ENCODE measurements around the gene POLN.

The POLN gene

DNA sequence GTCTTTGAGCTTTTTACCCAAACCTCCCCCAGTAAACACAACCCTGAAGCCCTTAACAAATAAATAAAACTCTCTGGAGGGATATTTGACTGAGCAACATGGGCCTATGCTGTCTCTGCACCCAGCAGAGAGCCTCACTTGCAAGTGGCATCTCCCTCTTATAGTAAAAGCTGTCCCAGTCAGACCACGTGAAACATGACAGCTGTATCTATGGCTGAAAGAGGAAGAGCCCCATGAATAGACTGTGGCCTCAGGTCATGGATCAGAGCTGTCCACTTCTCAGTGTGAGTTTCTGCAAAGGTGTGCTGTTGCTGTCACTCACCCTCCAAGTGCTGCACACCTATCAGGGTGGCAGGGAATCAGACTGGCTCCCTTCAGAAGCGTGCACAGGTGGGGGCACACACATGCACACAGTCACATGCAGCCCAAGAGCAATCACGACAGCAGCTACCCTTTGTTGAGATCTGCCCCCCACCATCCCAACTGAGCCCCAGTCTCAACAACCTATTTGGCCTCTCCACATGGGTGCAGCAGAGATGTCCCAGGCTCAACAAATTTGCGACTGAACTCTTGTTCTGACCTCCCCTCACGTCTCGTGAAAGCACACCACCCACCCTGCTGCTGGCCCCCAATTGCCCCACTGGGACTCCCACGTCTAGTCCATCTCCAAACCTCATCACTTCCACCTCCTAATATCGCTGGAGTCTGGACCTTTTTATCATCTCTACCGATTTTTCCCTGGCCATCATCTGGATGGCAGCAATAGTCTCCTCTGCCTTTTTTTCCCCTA lies 137.2 kb downstream of the POLN start:
- no peak for DNase-seq (ENCODE audit: low read depth)

DNA sequence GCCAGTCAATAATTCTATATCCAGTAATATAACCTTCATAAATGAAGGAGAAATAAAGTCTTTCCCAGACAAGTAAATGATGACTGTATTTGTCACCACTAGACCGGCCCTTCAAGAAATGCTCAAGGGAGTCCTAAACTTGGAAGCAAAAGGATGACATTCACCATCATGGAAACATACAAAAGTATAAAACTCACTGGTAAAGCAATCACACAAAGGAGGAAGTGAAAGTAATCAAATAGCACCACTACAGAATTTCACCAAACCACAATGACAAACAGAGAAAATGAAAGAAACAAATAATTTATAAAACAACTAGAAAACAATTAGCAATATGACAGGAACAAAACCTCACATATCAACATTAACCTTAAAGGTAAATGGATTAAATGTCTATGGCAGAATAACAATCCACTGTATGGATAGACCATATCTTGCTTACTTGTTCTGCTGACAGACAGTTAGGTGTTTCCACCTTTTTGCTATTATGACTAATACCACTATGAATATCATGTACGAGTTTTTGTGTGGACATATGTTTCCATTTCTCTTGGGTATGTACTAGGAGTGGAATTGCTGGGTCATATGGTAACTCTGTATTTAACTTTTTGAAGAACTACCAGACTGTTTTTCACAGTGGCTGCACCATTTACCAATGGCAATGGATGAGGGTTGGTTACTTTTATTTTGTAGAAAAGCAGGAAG lies 137.9 kb downstream of the POLN start:
- no peak for DNase-seq (ENCODE audit: low read depth)

DNA sequence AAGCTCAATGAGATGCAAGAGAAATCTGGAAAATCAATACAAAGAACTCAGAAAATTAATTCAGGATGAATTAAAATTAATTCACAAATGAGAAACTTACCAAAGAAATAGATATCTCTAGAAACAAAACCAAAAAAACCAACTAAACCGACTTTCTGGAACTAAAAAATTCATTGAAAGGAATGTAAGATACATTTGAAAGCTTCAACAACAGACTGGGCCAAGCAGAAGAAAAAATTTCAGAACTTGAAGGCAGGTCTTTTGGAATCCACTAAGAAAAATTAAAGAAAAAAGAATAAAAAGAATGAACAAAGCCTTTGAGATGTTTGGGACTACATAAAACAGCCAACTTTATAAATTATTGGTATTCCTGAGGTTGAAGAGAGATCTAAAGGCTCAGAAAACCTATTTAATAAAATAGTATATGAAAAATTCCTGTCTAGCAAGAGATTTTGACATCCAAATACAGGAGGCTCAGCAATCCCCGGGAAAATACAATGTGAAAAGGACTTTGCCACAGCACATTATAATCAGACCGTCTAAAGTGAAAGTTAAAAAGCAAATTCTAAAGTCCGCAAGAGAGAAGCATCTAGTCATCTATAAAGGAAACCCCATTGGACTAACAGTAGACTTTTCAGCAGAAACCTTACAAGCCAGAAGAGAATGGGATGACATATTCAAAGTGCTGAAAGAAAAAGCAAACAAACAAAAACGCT lies 138.6 kb downstream of the POLN start:
- DNase-seq (ENCODE audit: low read depth): no peak

DNA sequence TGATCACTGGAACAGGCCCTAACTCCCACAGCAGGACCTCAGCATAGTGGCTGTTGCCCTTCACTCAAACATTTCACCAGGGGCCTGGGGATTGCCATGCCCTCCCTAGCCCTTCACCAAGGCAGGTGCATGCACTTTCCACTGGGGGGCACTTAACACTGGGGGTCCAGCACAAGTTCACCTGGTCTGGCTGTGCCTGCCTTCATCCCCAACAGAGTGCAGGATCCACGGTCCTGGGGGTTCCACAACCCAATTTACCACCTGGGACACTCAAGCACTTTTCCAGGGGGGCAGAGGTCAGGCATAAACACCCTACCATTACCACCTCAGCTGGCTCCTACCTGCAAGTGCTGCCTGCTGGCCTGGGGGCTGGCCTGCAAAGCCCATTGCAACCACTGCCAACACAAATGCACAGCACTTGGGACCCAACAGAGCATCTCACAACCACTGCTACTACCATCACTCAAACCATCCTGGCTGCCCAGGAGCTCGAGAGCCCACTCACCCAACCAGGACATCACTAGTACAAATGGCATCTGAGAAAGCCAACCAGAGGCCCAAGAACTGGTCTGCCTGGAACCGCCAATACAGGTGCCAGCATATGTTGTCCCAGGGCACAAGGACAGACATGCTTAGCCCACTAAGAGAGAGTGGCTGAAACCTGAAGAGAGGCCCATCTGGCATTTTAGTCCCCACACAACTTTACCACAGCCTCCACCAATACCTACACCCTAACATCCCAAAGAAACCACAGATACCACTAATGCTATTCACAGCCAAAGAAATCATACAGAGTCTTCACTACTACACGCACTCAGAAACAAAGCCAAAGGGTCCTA lies 139.7 kb downstream of the POLN start:
- DNase-seq (ENCODE audit: low read depth): no peak

DNA sequence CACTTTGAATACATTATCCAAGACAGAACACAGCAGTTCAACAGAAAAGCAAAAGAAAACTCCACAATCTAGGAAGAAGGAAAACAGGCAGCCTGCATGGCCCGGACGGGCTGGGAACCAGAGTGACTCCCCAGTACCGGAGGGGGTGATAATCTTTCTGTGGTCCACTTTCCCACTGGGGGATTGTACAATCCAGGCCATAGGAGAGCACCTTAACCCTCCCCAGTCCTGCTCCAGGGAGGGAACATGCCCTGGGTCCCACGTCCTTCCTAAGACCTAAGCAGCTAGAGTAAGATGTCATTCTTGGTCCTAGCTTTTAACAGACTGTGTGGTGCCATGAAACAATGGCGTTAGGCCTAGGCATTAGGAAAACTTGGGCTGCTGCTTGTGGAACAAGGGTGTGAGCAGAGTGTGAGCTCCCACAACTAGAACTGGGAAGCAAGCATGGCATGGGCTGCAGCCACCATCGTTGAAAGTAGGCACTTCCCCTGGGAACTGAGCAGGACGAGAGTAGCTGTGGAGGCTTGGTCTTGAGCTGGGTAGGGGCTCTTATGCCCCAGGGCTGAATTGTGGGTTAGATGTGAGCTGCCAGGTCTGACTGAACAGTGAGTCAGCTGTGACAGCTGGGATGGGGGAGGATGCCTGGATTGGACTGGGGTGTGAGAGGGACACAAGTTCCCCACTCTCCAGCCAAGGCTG lies 140.4 kb downstream of the POLN start:
- no peak for DNase-seq (ENCODE audit: low read depth)

DNA sequence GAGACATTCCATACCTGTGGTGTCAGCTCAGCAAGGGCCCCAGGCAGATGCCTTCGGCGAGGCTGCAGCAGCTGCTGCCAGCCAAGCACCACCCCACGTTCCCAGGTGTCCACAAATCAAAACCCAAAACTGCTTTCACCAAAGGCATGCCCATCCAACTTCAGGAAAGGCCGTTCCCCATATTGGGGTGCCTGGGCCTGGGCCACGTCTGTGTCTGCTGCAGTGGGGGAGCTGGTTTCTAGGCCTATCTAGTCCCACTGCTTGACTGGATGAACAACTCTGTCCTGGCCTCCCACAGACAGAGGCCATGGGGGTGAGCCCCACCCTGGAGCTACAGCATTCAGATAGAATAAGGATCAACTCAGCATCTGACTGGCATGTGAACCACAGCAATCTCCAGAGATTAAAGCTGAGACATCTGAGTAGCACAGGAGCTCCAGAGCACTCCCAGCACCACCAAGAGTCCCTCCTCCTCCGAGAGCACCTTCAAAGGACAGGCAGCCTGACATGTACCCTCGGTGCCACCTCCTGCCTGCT lies 145.8 kb downstream of the POLN start:
- no peak for DNase-seq (ENCODE audit: low read depth)

DNA sequence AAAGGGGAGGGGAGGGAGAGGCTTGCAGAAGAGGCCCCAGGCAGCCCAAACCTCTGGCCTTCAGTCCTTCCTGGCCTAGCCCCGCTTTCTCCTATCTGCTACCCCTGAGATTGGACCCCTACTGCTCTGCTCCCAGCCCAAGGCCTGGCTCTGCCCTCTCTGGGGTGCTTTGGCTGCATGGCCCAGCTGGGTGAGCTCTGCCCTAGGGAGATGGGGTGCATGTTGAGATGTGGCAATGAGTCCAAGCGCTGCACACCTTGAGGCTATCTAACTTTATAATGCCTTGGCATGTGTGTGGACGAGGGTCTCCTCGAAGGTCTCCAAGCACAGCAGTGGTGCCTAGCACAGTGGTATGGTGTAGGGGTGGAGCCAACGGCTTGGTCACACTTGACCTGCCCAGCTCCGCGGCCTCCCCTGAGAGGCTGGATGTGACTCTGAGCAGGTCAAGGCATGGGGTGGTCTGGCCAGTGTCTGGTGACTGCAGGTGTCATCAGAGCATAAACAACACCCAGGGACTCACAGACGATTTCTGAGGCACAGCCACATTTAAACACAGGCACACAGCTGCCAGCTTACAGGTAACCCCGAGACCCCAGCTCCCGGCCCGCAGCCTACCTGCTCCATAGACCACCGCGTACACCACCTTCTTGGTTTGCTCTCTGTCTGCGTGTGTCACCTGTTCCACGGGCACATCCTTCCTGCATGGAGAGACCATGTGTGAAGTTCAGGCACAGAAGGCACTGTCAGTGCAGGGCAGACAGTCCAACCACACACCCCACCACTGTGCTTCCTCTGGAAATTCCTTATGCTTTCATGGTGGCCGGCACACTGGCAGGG lies 146.5 kb downstream of the POLN start:
- no peak for DNase-seq (ENCODE audit: low read depth)

DNA sequence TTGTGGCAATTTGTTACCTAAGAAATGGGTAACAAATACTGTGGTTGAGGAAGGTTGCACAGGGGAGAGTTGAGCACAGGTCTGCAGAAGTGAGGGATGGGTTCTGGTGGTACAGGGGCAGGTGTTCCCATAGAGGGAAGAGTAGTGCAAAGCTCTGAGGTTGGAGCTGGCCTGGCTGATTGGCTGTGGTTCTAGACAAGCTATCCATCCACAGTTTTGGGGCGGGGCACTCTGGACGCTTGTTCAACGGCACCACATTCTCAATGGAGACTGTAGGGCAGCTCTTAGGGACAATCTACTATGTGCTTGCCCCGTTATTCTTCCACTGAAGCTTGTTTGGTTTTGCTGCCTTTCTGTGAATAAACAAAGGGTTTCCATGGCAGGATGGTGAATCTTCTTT lies 147.4 kb downstream of the POLN start:
- DNase-seq (ENCODE audit: low read depth): no peak

DNA sequence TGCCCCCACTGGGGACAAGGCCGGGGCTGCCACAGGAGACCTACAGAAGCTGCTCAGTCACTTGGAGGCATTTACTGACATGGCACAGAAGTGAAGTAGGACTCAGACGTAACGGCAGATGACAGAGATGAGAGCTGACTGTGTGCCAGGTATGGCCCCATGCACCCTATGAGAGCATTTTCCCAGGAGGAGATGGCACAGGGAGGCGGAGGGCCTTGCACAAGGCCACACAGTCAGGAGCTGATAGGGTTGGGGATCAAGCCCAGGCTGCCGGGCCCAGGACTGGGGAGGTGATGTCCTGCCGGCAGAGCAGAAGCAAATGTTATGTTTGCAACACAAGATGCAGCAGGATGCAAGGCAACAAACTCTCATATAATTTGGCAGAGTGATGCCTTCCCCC lies 148.7 kb downstream of the POLN start:
- no peak for DNase-seq (ENCODE audit: low read depth)

DNA sequence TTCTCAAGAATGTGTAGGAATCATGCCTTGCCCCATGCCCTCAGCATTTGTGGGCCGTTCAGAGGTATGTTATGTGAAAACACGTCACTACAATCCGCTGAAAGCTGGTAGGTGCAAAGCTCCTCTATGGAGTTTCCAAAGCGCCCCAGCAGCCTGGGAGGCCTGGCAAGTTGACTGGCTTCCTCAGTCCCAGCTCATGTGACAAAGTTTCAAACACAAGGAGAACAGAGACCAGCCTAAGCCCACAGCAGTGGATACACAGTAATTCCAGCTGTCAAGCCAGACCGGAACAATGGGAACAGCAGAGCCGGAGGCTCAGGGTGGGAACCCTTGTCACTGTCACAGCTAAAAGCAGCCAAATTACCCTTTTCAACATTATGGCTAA lies 149.3 kb downstream of the POLN start:
- no peak for DNase-seq (ENCODE audit: low read depth)

DNA sequence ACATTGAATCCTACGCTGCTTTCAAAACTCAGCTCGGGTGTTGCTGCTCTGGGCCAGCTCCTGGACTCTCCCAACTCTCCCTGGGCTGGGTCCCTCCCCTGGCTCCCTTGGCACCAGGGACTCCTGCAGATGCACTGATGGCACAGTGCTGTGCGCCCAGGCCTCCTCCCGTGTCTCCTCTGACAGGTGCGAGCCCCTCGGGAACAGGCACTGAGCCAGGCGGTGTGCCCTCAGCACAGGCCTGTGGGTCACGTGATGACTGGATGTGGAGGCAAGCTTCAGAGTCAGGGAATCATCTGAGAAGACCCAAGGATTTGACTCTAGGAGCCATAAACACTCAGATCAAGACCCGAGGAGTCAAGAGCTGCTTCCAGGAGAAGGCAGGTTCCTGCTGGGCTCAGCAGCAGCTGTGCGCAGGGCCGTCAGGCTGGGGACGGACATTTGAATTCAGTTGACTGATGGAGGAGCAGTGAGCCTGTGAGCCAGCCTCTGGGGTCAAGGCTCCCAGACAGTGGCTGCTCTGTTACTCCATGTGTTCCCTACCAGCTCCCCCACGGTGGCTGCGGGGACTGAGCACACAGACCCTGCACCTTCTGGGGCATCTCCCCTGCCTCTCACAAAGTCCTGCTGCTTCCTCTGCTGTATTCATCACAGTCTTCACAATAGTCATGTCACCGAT lies 149.8 kb downstream of the POLN start:
- DNase-seq (ENCODE audit: low read depth): no peak

DNA sequence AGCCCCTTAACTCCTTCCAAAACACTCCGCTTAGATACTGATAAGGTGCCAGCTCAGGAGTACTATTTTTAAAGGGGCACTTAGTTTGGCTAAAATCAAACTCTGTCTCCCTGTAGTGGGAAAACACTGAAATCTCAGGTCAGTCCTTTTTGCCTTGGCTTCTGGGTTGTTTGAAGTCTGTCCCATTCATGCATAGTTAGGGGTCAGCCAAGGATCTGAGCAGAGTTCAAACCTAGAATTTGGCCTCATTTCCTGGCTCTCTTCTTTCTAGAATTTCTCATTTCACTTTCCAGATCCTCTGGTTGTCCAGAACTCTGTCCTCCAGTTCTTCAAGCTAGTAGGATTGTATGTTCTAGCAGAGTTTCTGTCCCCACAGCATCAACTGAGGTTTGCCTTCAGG lies 151.3 kb downstream of the POLN start:
- no peak for DNase-seq (ENCODE audit: low read depth)

DNA sequence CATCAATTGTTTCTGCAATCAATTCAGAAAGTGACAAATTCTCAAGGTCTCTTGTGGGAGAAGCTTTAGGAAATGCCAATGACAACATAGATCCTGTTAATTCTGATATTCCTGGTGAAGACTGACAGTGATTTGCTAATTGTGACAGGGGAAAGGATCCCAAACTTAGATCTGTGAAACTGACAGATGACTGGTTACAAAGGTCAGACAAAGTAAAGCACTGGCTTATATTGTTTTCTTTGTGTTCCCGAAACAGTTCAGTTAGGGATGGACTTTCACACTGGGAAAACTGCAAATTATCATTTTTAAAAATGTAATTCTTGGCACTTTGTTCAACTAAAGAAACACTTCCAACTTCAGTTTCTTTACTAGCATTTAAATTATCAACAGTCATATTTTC lies 152.7 kb downstream of the POLN start:
- DNase-seq (ENCODE audit: low read depth): no peak

DNA sequence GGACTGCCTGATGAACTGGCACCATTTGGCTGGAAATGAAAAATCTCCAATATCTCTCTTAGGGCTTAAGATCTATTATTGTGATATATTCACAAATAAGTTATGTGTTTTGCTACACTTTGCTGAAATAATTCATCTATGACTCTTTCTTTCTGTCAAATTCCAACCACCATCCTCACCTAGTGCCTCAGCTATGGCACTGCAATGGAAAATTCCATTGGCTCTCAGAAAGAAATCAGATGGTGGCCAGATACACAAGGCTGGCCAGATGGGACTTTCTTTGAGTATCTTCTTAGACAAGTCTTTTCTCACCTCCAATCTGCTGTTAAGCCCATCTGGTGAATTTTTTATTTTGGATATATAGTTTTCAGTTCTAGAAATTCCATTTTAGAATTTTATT lies 154.8 kb downstream of the POLN start:
- no peak for DNase-seq (ENCODE audit: low read depth)

DNA sequence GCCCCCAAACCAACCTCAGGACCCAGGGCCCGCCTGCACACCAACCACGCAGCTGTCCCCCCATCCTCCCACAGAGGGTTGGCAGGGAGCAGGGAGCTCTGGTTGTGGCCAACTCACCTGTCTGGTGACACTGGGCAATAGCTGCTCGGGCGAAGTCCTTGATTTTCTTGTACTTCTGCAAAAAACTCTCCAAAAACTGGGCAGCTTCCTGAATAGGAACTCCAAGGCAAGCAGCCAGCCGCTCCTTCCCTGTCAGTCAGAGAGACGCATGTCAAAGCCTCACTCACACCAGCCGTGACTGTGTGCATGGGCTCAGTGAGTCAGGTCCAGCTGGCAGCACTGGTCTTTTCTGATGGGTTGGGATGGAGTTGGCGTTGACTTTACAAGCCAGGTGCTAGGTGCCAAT lies 156.4 kb downstream of the POLN start:
- no peak for DNase-seq (ENCODE audit: low read depth)

DNA sequence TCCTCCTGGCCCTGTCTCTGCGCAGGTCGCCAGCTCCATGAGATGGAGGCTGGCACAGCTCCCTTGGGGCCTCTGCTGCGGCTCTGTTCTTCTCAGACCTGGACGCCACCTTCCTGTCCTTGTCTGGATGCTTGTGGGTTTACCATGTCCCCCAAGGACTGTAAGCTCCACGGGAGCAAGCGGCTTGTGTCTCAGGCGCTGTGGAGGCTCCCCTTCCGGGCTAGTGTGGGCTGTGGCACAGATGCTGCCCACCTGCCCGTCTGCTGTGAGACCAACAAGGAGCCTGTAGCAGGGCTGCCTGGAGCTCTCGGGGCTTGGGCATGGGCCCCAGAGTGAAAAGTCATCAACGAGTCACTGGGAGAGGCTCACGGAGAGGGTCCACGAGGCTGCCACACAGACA lies 157.6 kb downstream of the POLN start:
- DNase-seq (ENCODE audit: low read depth): no peak

DNA sequence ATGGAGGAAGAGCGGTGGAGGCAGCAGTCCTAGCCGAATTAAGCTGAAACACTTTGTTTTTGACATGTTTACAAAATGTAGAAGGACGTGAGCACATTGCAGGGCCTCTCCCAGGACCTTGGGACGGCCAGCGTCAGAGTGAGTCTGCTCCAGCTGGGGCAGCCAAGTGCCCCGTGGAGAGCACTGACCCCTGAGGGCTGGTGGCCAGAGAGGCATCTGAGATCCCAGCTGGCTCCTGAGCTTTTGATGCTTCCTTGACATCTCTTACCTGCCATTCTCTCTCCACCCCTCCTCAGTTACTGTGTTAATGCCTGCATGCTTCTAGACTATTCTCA lies 158.1 kb downstream of the POLN start:
- no peak for DNase-seq (ENCODE audit: low read depth)

DNA sequence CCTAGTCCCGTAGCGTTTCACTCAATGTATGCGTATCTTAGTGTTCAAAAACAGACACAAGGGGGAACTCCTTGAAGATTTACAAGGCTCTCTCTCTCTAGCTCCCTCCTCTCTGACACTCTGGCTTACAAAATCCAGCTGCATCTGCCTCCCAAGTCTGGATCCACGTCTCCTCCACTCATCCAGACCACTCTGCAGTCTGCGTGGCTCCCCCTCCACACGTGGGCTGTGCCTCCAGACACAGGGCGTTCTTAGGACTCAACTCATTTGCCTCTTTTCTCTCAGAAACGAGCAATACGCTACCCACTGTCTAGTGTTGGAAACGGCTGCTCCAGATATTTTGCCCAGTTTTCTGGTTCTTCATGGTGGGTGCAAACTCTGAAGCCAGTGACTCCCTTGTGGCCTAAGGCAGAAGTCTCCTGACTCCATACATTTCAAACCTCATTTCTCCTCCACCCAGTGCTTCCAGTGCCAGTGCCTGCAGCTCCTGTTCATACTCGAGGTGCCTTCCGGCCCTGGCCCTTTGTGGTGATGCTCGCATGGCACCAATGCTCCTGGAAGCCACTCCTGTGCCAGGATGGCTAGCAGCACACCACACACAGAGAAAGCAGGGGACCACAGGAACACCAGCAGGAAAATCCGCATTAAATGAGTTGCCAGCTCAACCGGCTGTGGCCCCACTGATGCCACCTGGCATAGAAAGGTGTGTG lies 158.7 kb downstream of the POLN start:
- no peak for DNase-seq (ENCODE audit: low read depth)

DNA sequence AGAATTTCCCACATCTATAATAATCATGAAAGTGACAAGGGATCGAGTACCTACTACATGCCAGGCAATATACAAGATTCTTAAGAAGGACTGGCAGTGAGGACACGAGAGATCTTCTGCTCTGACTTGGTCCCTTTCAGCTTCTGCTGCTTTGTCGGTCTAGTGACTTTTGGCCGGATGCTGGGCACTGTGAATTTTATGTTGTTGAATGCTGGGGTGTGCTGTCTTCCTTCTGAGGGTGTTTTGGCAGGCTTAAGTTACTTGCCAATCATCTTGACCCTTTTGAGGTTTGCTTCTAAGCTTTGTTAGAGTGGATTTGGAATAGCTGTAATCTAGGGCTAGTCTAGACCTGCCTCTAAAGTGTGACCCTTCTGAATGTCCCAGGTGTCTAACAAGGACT lies 159.3 kb downstream of the POLN start:
- DNase-seq (ENCODE audit: low read depth): no peak

All from activated T-helper 9 cell treated with anti-CD3 and anti-CD28 coated beads, Interleukin-2, amount 50 U/mL, for 16 hours (primary cell).